ENCODE measurements around the gene ARL10.

GRCh38 chr5:176381423-176381822, 16.1 kb downstream of the ARL10 start:
- TF ChIP-seq POLR2A (IDR thresholded peaks at IDR 0.05), result no peak
- no peak for TF ChIP-seq CTCF (IDR thresholded peaks at IDR 0.05)
- no peak for TF ChIP-seq POLR2AphosphoS5 (IDR thresholded peaks at IDR 0.05)
- no peak for TF ChIP-seq EP300 (IDR thresholded peaks at IDR 0.05; ENCODE audit: low read depth)
